Keratinocyte (primary cell): ENCODE measurements around the gene NAA50. TPM values are rescaled to one million over a fixed set of nuclear protein-coding genes. Genes with fewer than 3 reads are reported as not detected.

ENCODE experiments used
- DNase-seq: peaks from one replicate; pipeline ENCODE4 v3.0.0-alpha.2; 2011; ENCODE audit warnings: low read depth, missing footprints, low spot score
- FAIRE-seq: peaks from 2 replicates; lab custom pipeline; 2011; peaks lifted over from hg19 to GRCh38; lab: Jason Lieb, UNC
- H2AFZ ChIP-seq: 2 replicates; pipeline ENCODE4 v1.6.0; 2012; ENCODE audit warnings: low read length, control low read depth, inconsistent platforms; ENCODE audit not compliant: control insufficient read depth
- H3K27ac ChIP-seq: 2 replicates; pipeline ENCODE4 v1.5.1; 2011; ENCODE audit warnings: low read length; ENCODE audit not compliant: control insufficient read depth, insufficient read depth
- H3K27me3 ChIP-seq: 3 replicates; pipeline ENCODE4 v1.6.0; 2011; ENCODE audit warnings: low read length; ENCODE audit not compliant: control insufficient read depth, insufficient read depth; ENCODE audit errors: extremely low read depth
- H3K36me3 ChIP-seq, 2 experiments: 2 replicates in 1 of 2; 3 replicates in 1 of 2; pipeline ENCODE4 v1.5.1; 2011; ENCODE audit warnings: low read length in 2 of 2, mild to moderate bottlenecking in 1 of 2; ENCODE audit not compliant: control insufficient read depth in 2 of 2, insufficient read depth in 2 of 2; ENCODE audit errors: extremely low read depth in 1 of 2
- H3K4me1 ChIP-seq: 3 replicates; pipeline ENCODE4 v1.5.1; 2011; ENCODE audit warnings: low read length; ENCODE audit not compliant: control insufficient read depth, insufficient read depth; ENCODE audit errors: extremely low read depth
- H3K4me2 ChIP-seq: 3 replicates; pipeline ENCODE4 v1.6.0; 2011; ENCODE audit warnings: low read depth, low read length; ENCODE audit not compliant: control insufficient read depth, insufficient read depth; ENCODE audit errors: extremely low read depth
- H3K4me3 ChIP-seq, 3 experiments: fragments of 200-600 bp in 1 of 3; sonication (generic) in 1 of 3; 2 replicates in 2 of 3; 3 replicates in 1 of 3; pipeline ENCODE4 v1.5.1; 2011 to 2016; ENCODE audit warnings: low read length in 3 of 3, mild to moderate bottlenecking in 3 of 3, control low read depth in 2 of 3, inconsistent platforms in 1 of 3, low read depth in 1 of 3, mixed read lengths in 1 of 3, mixed run types in 1 of 3, moderate library complexity in 1 of 3; ENCODE audit not compliant: control insufficient read depth in 2 of 3, insufficient read depth in 2 of 3; ENCODE audit errors: extremely low read depth in 1 of 3
- H3K79me2 ChIP-seq: 2 replicates; pipeline ENCODE4 v1.6.0; 2012; ENCODE audit warnings: low read length; ENCODE audit not compliant: control insufficient read depth, insufficient read depth
- H3K9ac ChIP-seq: 3 replicates; pipeline ENCODE4 v1.6.0; 2011; ENCODE audit warnings: low read length; ENCODE audit not compliant: control insufficient read depth, insufficient read depth; ENCODE audit errors: extremely low read depth
- H3K9me1 ChIP-seq: 3 replicates; pipeline ENCODE4 v1.6.0; 2011; ENCODE audit warnings: low read length; ENCODE audit not compliant: control insufficient read depth, insufficient read depth; ENCODE audit errors: extremely low read depth
- H3K9me3 ChIP-seq: 2 replicates; pipeline ENCODE4 v1.5.1; 2012; ENCODE audit warnings: low read depth, low read length; ENCODE audit not compliant: control insufficient read depth
- H4K20me1 ChIP-seq: 3 replicates; pipeline ENCODE4 v1.6.0; 2011; ENCODE audit warnings: low read length; ENCODE audit not compliant: control insufficient read depth, insufficient read depth; ENCODE audit errors: extremely low read depth
- CTCF ChIP-seq, 3 experiments: IDR thresholded peaks in 1 of 3; conservative IDR thresholded peaks in 1 of 3; optimal IDR thresholded peaks in 1 of 3; 2 replicates in 2 of 3; 3 replicates in 1 of 3; pipeline versions ENCODE3 to v1.5.1; 2011; ENCODE audit warnings: low read length in 3 of 3, mild to moderate bottlenecking in 3 of 3, moderate library complexity in 2 of 3, control low read depth in 1 of 3, inconsistent platforms in 1 of 3; ENCODE audit not compliant: insufficient read depth in 2 of 3; ENCODE audit errors: extremely low read depth in 1 of 3
- EZH2 ChIP-seq: IDR thresholded peaks from one replicate; pipeline ENCODE4 v1.6.1; 2012; ENCODE audit warnings: inconsistent platforms, mild to moderate bottlenecking, low read length, moderate library complexity
- dilution Hi-C: fragments of 300-500 bp; cut with MboI; formaldehyde crosslinking; loops from one replicate; pipeline ENCODE4 v1.7.0; 2020; ENCODE audit warnings: low sequenced_read_pairs; ENCODE audit not compliant: extremely low pct_ligation_motif_present
- polyA plus RNA-seq, 5 experiments: library from polyadenylated mRNA; depleted of rRNA in 3 of 5; stranded (reverse) in 3 of 5; stranded (forward) in 1 of 5; unstranded in 1 of 5; fragments of >200 nt; gene quantifications; 1 replicate in 1 of 5; 2 replicates in 3 of 5; 3 replicates in 1 of 5; pipeline versions ENCODE4 v1.2.1 to v1.2.3, GENCODE V29; 2011 to 2012; ENCODE audit warnings: missing spikeins in 2 of 5, low read depth in 1 of 5, low replicate concordance in 1 of 5

The NAA50 gene
- polyA plus RNA-seq, 1 donor (not counting 4 experiments of a cell fraction or from before 2014, with no cell fraction given) = 128 TPM

GRCh38 chr3:113719294-113719693 is 26.8 kb downstream of the NAA50 start:
- Histone ChIP-seq H3K27ac (no peak overlapping the region), H4K20me1 (peaks cover 5% of the 10 kb centered on the region), H3K27me3 (no peaks in the 10 kb centered on the region), H3K4me3 (no peak overlapping the region), H3K4me2 (no peak overlapping the region), H3K79me2 (peaks cover 11% of the 10 kb centered on the region), H3K9me1 (no peaks in the 10 kb centered on the region), H3K9me3 (no peaks in the 10 kb centered on the region), H3K9ac (no peak overlapping the region), H3K4me1 (no peaks in the 10 kb centered on the region), H2AFZ (no peak overlapping the region), H3K36me3 (peaks cover 7 to 15% of the 10 kb centered on the region in 2 experiments)
- DNase-seq (no peak), FAIRE-seq (no peak)
- dilution Hi-C loops = no loop called here
- TF ChIP-seq EZH2 (no peak), CTCF (optimal IDR thresholded peaks at IDR 0.05 in 1 of 3, IDR thresholded peaks at IDR 0.05 in 1 of 3, conservative IDR thresholded peaks at IDR 0.05 in 1 of 3; ENCODE audit: extremely low read depth in 1 of 3, insufficient read depth in 2 of 3, low read length in 3 of 3) (no peak)

GRCh38 chr3:113717818-113718217 is 28.2 kb downstream of the NAA50 start:
- TF ChIP-seq CTCF (optimal IDR thresholded peaks at IDR 0.05 in 1 of 3, IDR thresholded peaks at IDR 0.05 in 1 of 3, conservative IDR thresholded peaks at IDR 0.05 in 1 of 3; ENCODE audit: extremely low read depth in 1 of 3, insufficient read depth in 2 of 3, low read length in 3 of 3) (no peak), EZH2 (no peak)
- H2AFZ ChIP-seq = no peak overlapping the region
- no peak overlapping the region for H3K4me3 ChIP-seq
- no peaks in the 10 kb centered on the region for H4K20me1 ChIP-seq
- FAIRE-seq (no peak), DNase-seq (no peak)
- no peak overlapping the region for H3K9ac ChIP-seq
- H3K9me1 ChIP-seq = no peaks in the 10 kb centered on the region
- H3K27ac ChIP-seq = no peak overlapping the region
- no peaks in the 10 kb centered on the region for H3K79me2 ChIP-seq
- H3K9me3 ChIP-seq = no peaks in the 10 kb centered on the region
- dilution Hi-C loops = no loop called here
- H3K27me3 ChIP-seq = no peaks in the 10 kb centered on the region
- H3K36me3 ChIP-seq = peaks cover 5 to 7% of the 10 kb centered on the region in 2 experiments
- H3K4me2 ChIP-seq = no peak overlapping the region
- no peaks in the 10 kb centered on the region for H3K4me1 ChIP-seq
